GM23248 (cell line): ENCODE results near the gene TGM6. TPM values are rescaled to one million over a fixed set of nuclear protein-coding genes. Genes with fewer than 3 reads are reported as not detected.

ENCODE experiments used
- DNase-seq: peaks from one replicate; pipeline ENCODE4 v3.0.0-alpha.2; 2015
- H2AFZ ChIP-seq: fragments of 200-600 bp; sonication (generic); 2 replicates; pipeline ENCODE4 v1.6.1; 2016; ENCODE audit warnings: antibody characterized with exemption
- H3F3A ChIP-seq: fragments of 200-600 bp; sonication (generic); 2 replicates; pipeline ENCODE4 v1.6.1; 2016; ENCODE audit warnings: mild to moderate bottlenecking, antibody characterized with exemption, mixed run types; ENCODE audit not compliant: insufficient read depth
- H3K27ac ChIP-seq: fragments of 200-600 bp; sonication (generic); 2 replicates; pipeline ENCODE4 v1.5.1; 2016; ENCODE audit warnings: mild to moderate bottlenecking
- H3K27me3 ChIP-seq: fragments of 200-600 bp; sonication (generic); replicated peaks from 2 replicates; pipeline ENCODE4 v1.6.1; 2016; ENCODE audit warnings: mild to moderate bottlenecking; ENCODE audit not compliant: insufficient read depth
- H3K36me3 ChIP-seq: fragments of 200-600 bp; sonication (generic); 2 replicates; pipeline ENCODE4 v1.6.1; 2016; ENCODE audit warnings: low read depth, mild to moderate bottlenecking
- H3K4me1 ChIP-seq: fragments of 200-600 bp; sonication (generic); 2 replicates; pipeline ENCODE4 v1.6.1; 2016; ENCODE audit warnings: mild to moderate bottlenecking; ENCODE audit not compliant: insufficient read depth
- H3K4me2 ChIP-seq: fragments of 200-600 bp; sonication (generic); one replicate; pipeline ENCODE4 v1.6.1; 2016; ENCODE audit warnings: mild to moderate bottlenecking; ENCODE audit not compliant: unreplicated experiment
- H3K4me3 ChIP-seq: fragments of 200-600 bp; sonication (generic); 2 replicates; pipeline ENCODE4 v1.5.1; 2016; ENCODE audit warnings: mild to moderate bottlenecking
- H3K79me2 ChIP-seq: fragments of 200-600 bp; sonication (generic); 2 replicates; pipeline ENCODE4 v1.6.1; 2016; ENCODE audit warnings: mild to moderate bottlenecking; ENCODE audit not compliant: insufficient read depth
- H3K9ac ChIP-seq: fragments of 200-600 bp; sonication (generic); 2 replicates; pipeline ENCODE4 v1.6.1; 2016; ENCODE audit warnings: mild to moderate bottlenecking
- H3K9me2 ChIP-seq: fragments of 200-600 bp; sonication (generic); 2 replicates; pipeline ENCODE4 v1.6.1; 2016; ENCODE audit warnings: mixed run types, mild to moderate bottlenecking, moderate library complexity; ENCODE audit not compliant: insufficient read depth
- H3K9me3 ChIP-seq: fragments of 200-600 bp; sonication (generic); one replicate; pipeline ENCODE4 v1.6.1; 2017; ENCODE audit warnings: low read depth
- H4K20me1 ChIP-seq: fragments of 200-600 bp; sonication (generic); 2 replicates; pipeline ENCODE4 v1.6.0; 2016; ENCODE audit not compliant: insufficient read depth
- EZH2 ChIP-seq: fragments of 200-600 bp; sonication (generic); IDR thresholded peaks from 2 replicates; pipeline ENCODE4 v1.6.1; 2018; ENCODE audit warnings: antibody characterized with exemption, mild to moderate bottlenecking; ENCODE audit not compliant: insufficient read depth, poor library complexity, severe bottlenecking
- EZH2phosphoT487 ChIP-seq: fragments of 200-600 bp; sonication (generic); IDR thresholded peaks from 2 replicates; pipeline ENCODE4 v1.6.1; 2018; ENCODE audit warnings: antibody characterized with exemption, moderate library complexity, mild to moderate bottlenecking, low read depth; ENCODE audit not compliant: insufficient read depth
- WGBS, 2 experiments: methylation state at CpG; one replicate each; pipeline ENCODE4 v1.1.6; 2015 to 2017; ENCODE audit warnings: low lambda C conversion rate in 2 of 2, low coverage in 1 of 2; ENCODE audit errors: missing lambda C conversion rate in 2 of 2; 5-methylcytosine and 5-hydroxymethylcytosine counted together
- in situ Hi-C: fragments of 300-500 bp; cut with MboI; formaldehyde crosslinking; loops from 2 replicates; pipeline ENCODE4 v1.15.0; 2020
- polyA plus RNA-seq: library from polyadenylated mRNA; unstranded; fragments of >200 nt; fragmentation: Nextera tagmentation; extraction: Ambion mirVana; gene quantifications from 2 replicates; pipeline ENCODE4 v1.2.1, GENCODE V29; 2016
- total RNA-seq: library from RNA; depleted of rRNA; stranded (reverse); fragments of >200 nt; shearing (Covaris generic); gene quantifications from 2 replicates; pipeline ENCODE4 v1.2.3, GENCODE V29; 2014

TGM6 gene
- total and polyA plus RNA-seq, 2 experiments from 2014 or later, result not detected

DNA sequence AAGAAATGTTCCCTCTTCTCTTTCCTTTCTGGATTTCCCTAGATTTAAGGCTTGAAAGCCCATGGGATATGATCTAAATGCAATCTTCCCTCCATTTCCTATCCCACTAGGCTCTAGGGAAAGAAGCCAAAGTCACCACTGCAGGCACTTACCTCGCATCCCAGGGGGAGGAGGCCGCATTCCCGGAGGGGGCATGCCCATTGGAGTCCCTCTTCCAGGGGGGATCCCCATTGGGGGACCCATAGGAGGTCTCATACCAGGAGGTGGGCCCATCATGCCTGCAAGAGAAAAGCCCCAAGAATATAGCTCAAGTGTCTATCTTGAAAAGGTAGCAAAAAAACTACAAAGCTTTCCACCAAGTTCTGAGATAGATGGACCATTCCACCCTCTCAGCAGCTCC is 81.8 kb downstream of the TGM6 start:
- Histone ChIP-seq H3K9me2 (no peaks in the 10 kb centered on the region), H3K36me3 (peaks cover 82% of the 10 kb centered on the region), H3K4me2 (no peak overlapping the region), H3K9ac (no peak overlapping the region), H3K79me2 (peaks cover 53% of the 10 kb centered on the region), H3K4me3 (no peak overlapping the region), H4K20me1 (peaks cover 9% of the 10 kb centered on the region; the same call in 1 of the 2 replicates), H2AFZ (no peak overlapping the region), H3K27me3 (no peaks in the 10 kb centered on the region), H3K4me1 (no peaks in the 10 kb centered on the region), H3K9me3 (no peaks in the 10 kb centered on the region), H3K27ac (no peak overlapping the region), H3F3A (peaks cover 77% of the 10 kb centered on the region)
- no peak for TF ChIP-seq EZH2phosphoT487
- TF ChIP-seq EZH2, result no peak
- WGBS, 2 experiments, result 81 to 92% methylated on average over 3 of the region's 3 CpGs
- no peak for DNase-seq
- in situ Hi-C loops, result loop anchor here (10.0 kb wide), 1 partner anchor 258 kb away; no protein-coding TSS in a partner anchor

DNA sequence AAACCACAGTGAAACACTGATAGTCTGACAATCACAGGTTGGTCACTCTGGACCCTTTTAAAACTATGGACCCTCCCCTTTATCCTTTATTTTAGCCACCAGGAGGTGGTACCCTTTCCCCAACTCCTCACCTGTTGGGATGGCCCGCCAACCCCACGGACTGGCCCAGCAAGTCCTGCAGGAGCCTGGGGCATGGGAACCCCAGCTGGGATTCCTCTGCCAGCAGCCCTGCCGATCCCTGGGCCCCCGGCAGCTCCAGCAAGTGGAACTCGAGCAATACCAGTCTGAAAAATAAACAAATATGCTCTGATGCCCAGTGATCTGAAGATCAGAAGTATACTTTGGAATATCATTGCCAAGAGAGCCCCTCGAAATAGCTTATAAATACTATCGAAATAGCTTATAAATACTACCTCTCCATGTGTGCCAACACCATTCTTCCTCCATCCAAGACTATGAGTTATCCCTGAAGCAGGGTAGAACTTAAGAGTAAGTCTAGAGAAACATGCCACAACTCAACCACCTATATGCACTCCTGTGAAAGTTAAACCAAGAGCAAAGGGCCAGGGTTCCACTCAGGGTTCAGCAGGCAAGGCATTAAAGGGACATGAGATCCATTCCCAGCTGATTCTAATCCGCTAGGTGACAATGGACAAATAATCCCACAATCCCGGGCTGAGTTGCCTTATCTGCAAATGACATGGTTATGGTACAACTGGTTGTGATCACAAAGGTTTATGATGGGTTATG is 83.1 kb downstream of the TGM6 start:
- H3K4me1 ChIP-seq, result peaks cover 9% of the 10 kb centered on the region
- no peak for DNase-seq
- H3K36me3 ChIP-seq, result peaks cover 87% of the 10 kb centered on the region
- no peaks in the 10 kb centered on the region for H3K9me2 ChIP-seq
- H3K9ac ChIP-seq, result no peak overlapping the region
- peaks cover 73% of the 10 kb centered on the region for H3F3A ChIP-seq
- H3K4me3 ChIP-seq, result no peak overlapping the region
- peaks cover 66% of the 10 kb centered on the region for H3K79me2 ChIP-seq
- H4K20me1 ChIP-seq, result peaks cover 22% of the 10 kb centered on the region; the same call in 1 of the 2 replicates
- in situ Hi-C loops, result loop anchor here (10.0 kb wide), 1 partner anchor 259 kb away; no protein-coding TSS in a partner anchor
- no peaks in the 10 kb centered on the region for H3K27me3 ChIP-seq
- H2AFZ ChIP-seq, result no peak overlapping the region
- no peak overlapping the region for H3K27ac ChIP-seq
- no peak overlapping the region for H3K4me2 ChIP-seq
- 84% methylated on average over 9 of the region's 9 CpGs for WGBS, 2 experiments
- no peaks in the 10 kb centered on the region for H3K9me3 ChIP-seq
- TF ChIP-seq EZH2phosphoT487 (no peak), EZH2 (no peak)

DNA sequence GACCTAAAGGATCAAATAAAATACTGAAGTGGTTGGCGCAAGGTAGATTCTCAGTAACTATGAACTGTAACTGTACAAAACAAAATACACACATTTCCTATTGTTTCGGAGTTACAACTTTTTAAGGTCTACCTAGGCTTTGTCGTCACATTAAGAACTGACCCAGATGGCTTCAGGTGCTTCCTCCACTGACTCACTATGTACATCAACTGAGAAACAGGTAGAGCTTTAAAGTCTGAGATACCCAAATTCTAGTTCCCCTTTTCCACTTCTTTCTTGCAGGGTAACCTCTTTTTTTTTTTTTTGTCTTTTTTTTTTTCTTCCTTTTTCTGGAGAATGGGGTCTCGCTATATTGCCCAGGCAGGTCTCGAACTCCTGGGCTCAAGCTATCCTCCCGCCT is 84.4 kb downstream of the TGM6 start:
- DNase-seq, result no peak
- Histone ChIP-seq H3F3A (peaks cover 65% of the 10 kb centered on the region), H2AFZ (no peak overlapping the region), H3K4me3 (no peak overlapping the region), H3K9me2 (no peaks in the 10 kb centered on the region), H4K20me1 (peaks cover 22% of the 10 kb centered on the region; the same call in 1 of the 2 replicates), H3K36me3 (peaks cover 76% of the 10 kb centered on the region), H3K27me3 (no peaks in the 10 kb centered on the region), H3K79me2 (peaks cover 79% of the 10 kb centered on the region), H3K9me3 (no peaks in the 10 kb centered on the region), H3K27ac (no peak overlapping the region), H3K4me2 (no peak overlapping the region), H3K9ac (no peak overlapping the region), H3K4me1 (peaks cover 12% of the 10 kb centered on the region)
- in situ Hi-C loops, result loop anchor here (10.0 kb wide), 1 partner anchor 260 kb away; no protein-coding TSS in a partner anchor
- WGBS, 2 experiments, result 94 to 96% methylated on average over 6 of the region's 6 CpGs
- TF ChIP-seq EZH2, result no peak
- no peak for TF ChIP-seq EZH2phosphoT487

DNA sequence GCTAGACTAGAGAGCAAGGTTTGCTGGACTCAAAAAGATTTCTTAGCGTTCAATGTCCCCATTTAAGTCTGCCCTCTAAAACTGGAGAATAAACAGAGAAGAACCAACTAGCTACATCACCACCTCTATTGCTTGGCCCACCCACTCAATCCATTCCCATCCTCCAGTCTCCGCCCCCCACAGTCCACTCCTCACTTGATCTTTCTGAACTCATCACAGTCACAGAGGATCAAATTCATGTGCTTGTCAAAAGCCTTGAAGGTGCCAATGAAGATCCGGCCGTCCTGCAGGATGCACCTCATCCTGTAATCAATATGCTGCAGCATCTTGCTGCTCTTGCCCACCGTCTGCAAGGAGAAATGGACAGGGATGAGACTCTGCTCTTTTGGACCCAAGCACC is 86.7 kb downstream of the TGM6 start:
- Histone ChIP-seq H3F3A (peaks cover 56% of the 10 kb centered on the region), H3K27ac (no peak overlapping the region), H3K79me2 (peaks cover 79% of the 10 kb centered on the region), H3K4me3 (no peak overlapping the region), H3K9me3 (no peaks in the 10 kb centered on the region), H3K9ac (no peak overlapping the region), H3K4me2 (no peak overlapping the region), H4K20me1 (peaks cover 22% of the 10 kb centered on the region; the same call in 1 of the 2 replicates), H3K27me3 (no peaks in the 10 kb centered on the region), H2AFZ (no peak overlapping the region), H3K9me2 (no peaks in the 10 kb centered on the region), H3K4me1 (peaks cover 17% of the 10 kb centered on the region), H3K36me3 (peaks cover 54% of the 10 kb centered on the region)
- no peak for TF ChIP-seq EZH2
- TF ChIP-seq EZH2phosphoT487, result no peak
- no peak for DNase-seq
- in situ Hi-C loops, result loop anchor here (10.0 kb wide), 1 partner anchor 263 kb away; no protein-coding TSS in a partner anchor
- 93 to 97% methylated on average over 5 of the region's 5 CpGs for WGBS, 2 experiments
